NK-92 (cell line): Measurements from ENCODE around the gene SLC16A5.
A peak's percentile ranks its signal among the peaks of the same experiment; 100 is the strongest.
"Not testable (repeated sequence)": the region's sequence is repeated elsewhere in the genome, so short reads cannot be mapped to it uniquely, and the experiment has no call there.

Experiments
- DNase-seq: peaks from one replicate; lab custom pipeline; 2025; ENCODE audit not compliant: unreplicated experiment; lab: John Stamatoyannopoulos, UW

SLC16A5 gene

DNA sequence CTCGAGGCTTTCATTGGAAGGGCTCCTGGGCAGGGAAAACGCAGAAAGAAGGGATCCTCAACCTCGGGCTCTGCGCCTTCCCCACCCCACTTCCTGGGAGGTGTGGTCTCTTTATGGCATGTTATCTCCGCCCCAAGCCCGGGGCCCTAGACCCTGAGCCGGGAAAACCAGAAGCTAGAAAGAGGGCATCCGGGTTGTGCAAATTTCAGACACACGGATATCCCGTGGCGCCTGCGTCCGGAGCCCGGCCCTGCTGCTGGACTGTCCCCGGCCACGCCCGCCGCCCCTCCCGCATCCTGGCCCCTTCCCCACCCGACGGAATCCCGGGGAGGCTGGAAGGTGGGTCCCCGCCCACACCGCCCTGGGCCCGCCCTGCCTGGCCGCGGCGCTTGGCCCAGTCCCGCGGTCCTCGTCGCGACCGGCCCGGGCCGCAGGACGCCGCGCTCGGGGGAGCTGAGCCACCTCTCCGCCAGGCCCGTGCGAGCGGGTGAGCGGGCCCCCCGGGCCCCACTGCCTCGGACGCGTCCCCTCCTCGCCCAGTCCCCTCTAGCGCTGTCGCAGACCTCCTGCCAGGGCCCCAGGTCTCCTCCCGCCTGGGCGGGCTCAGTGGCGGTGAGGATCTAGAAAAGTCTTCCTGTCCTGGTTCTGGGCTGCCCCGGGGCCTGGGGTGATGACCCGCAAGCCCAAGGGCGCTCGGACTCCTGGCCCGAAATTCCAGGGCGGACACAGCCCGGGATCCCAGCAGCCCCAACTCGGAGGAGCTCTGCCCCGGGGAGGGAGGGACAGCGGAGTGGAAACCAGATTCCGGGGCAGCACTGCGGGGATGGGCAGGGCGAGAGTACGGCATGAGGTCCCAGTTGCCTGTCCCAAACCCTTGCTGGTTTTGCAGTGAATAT, at the start of gene SLC16A5:
Gene SLC16A5 (plus strand): TSS at position 397 of the 896 bp plus-strand sequence. CDS start 5,683 bp downstream, outside the sequence.
- DNase-seq: no peak

DNA sequence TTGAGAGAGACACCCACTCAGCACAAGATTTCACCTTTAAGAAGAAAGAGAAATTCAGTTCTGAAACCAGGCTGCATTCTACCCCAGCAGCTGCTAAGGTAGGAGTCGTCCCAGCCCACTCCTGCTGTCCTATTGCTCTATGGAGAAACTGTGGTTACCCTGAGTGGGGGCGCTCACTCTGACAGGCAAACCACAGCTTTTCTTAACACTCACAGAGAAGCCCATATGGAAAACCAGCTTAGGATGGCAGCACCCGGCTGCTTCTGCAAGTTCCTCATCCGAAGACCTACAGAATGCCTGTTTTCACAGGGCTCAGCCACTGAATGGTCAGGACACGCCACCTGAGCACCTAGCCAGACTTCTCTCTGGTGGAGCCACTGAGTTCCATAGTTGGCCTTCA, 48.5 kb upstream of the SLC16A5 start:
- DNase-seq: no peak

DNA sequence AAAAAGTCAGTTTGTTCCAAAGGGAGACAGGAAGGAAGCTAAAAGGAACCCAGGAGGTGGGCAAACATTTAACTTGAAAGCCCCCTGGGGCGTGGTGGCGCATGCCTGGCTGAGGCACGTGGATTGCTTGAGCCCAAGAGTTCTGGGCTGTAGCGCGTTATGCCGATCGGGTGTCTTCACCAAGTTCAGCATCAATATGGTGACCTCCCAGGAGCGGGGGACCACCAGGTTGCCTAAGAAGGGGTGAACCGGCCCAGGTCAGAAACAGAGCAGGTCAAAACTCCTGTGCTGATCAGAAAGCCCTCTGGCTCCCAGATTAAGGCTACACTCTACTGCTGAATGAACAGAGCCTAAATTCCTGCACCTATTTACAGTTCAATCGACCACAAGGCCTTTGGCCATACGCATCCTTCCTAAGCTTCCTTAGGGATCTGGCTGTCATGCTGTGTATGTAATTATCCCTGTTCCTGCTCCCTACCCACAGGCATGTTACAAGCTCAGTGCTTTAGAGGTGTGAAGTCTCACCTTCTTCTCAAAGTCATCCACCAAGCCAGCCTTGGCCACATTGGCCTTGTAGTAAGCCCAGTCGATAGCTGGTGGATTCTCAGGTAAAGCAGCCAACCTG, 46.0 kb upstream of the SLC16A5 start:
- no peak for DNase-seq

DNA sequence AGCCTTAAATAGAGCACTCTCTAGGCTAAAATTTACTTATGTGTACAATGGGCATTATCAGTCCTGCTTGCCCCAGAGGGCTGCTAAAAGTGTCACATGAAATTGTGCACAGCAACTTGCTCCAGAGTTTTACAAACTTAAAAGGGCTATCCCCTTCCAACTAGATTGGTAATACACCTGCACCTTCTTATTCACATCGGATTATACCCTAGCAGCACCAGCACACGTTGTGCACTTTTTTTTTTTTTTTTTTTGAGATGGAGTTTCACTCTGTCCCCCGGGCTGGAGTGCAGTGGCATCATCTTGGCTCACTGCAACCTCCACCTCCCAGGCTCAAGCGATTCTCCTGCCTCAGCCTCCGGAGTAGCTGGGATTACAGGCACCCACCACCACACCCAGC, 44.0 kb upstream of the SLC16A5 start:
- DNase-seq: not testable (repeated sequence)

DNA sequence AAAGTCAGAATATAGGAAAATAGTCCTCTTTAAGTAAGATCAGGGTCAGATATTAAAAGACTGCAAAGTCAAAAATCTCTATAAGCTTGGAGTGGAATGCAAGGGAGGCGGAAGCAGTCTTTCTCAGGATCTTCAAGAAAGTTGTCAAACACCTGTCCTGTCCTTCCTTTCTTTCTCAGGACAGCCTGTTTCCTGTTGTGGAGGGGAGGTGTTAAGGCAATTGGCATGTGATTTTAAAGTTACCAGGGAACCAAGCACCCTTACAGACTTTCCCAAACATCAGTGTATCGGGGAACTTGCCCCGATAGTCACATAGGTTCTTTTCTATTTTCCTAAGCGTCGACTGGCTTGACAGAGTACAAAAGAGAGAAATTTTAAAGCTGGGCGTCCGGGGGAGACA, 43.0 kb upstream of the SLC16A5 start:
- DNase-seq: no peak

DNA sequence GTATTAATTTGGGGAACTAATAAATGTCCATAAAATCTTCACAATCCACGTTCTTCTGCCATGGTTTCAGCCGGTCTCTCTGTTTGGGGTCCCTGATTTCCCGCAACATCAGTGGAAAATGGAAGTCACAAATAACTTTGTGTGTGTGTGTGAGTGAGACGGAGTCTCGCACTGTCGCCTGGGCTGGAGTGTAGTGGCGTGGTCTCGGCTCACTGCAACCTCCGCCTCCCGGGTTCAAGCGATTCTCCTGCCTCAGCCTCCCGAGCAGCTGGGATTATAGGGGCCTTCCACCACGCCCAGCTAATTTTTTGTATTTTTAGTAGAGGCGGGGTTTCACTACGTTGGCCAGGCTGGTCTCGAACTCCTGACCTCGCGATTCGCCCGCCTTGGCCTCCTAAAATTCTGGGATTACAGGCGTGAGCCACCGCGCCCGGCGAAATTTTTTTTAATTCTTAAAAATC, 41.8 kb upstream of the SLC16A5 start:
- DNase-seq: not testable (repeated sequence)

GRCh38 chr17:75046407-75047289, 41.1 kb upstream of the SLC16A5 start, which contains the start of the genes ATP5PD and KCTD2:
Gene ATP5PD (minus strand): TSS chr17:75046969. CDS start chr17:75042650, 4,319 bp downstream.
Gene KCTD2 (plus strand): TSS chr17:75047225. CDS start chr17:75047251, 26 bp downstream.
- DNase-seq: peak; percentile 52

- DNase-seq: no peak
Observed at GRCh38 chr17:75047398-75048098, 40.2 kb upstream of the SLC16A5 start.

- no peak for DNase-seq
Observed at GRCh38 chr17:75048249-75048878, 39.4 kb upstream of the SLC16A5 start.

DNA sequence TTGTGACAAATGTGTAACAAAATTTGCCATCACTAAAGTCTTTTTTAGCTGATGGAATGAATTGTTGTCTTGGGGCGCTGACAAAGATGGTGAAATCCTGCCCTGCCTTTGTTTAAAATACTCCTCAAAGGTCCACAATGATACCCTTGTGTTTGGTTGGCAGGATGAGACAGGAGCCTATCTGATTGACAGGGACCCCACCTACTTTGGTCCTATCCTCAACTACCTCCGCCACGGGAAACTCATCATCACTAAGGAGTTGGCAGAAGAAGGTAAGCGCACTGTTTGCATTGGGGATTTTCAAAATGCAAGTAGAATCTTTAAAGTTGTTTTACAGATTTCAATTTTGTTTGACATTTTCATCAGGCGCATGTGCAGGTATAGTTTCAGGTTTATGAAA, 38.7 kb upstream of the SLC16A5 start:
- no peak for DNase-seq

GRCh38 chr17:75049706-75050105, 38.0 kb upstream of the SLC16A5 start:
- DNase-seq: no peak

DNA sequence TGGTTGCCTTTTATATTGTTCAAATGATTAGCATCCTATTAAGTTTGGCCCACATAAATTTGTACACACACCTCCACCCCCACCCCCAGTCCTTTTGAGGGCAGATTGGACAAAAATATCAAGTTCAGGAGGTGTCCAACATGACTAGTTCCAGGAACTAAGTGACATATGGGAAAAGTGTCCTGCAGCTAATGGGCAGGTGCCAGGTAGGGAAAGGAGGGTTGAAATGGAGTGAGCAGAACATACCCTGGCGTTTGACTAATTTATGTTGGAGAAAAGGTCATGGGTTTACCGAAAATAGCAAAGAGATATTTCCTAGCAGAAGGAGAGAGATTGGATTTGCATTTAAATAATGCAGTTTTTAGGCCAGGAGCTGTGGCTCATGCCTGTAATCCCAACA, 35.8 kb upstream of the SLC16A5 start:
- DNase-seq: no peak

GRCh38 chr17:75059369-75060345, 28.1 kb upstream of the SLC16A5 start:
- DNase-seq: no peak

DNA sequence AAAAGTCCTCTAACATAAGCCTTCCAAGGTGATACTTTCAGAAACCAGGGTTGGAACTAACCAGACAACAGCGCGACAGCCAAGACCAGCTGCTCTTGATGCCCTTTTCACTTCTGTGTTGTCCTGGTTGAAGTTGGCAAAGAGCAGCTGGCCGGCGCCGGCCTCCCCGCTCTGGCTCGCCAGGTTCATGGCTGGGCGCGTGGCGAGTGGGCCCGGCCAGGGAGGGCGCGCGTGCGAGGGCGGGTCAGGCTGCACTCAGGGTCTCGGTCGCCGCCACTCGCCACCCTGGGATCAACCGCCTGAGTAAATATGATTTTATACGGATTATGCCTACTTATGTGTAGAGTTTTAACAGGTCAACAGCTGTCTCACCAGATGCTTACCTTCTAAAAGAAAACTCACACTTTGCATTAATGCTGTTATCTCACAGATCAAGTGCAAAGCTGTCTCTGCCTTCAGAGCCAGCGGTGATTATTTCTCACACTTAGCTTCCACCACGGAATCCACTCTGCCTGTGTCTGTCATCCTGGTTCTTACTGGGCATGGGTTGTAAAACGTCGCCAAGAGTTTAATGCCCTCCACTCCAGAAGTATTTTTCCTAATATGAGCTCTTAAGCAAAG, 27.2 kb upstream of the SLC16A5 start:
- DNase-seq: no peak

GRCh38 chr17:75061055-75061438, 26.7 kb upstream of the SLC16A5 start:
- no peak for DNase-seq

GRCh38 chr17:75061618-75062017, 26.1 kb upstream of the SLC16A5 start:
- no peak for DNase-seq

GRCh38 chr17:75063201-75063600, 24.6 kb upstream of the SLC16A5 start:
- DNase-seq: no peak

GRCh38 chr17:75063626-75064025, 24.1 kb upstream of the SLC16A5 start:
- no peak for DNase-seq
